ENCODE measurements around the gene PGBD5. TPM values are rescaled to one million over a fixed set of nuclear protein-coding genes. Genes with fewer than 3 reads are reported as not detected.

The PGBD5 gene
- total and polyA plus RNA-seq, 2 experiments from 2014 or later = 0.40 to 1.2 TPM

- no peak overlapping the region for H3K27ac ChIP-seq
- no peak overlapping the region for H3K4me3 ChIP-seq
- no peak for DNase-seq (ENCODE audit: low read depth in 1 of 2, low spot score in 1 of 2)
- no peaks in the 10 kb centered on the region for H3K36me3 ChIP-seq
- no peak for TF ChIP-seq CTCF (IDR thresholded peaks at IDR 0.05; ENCODE audit: low read depth, low read length)
- no peaks in the 10 kb centered on the region for H3K4me1 ChIP-seq (ENCODE audit: low read depth)
- no peaks in the 10 kb centered on the region for H3K27me3 ChIP-seq
- no peaks in the 10 kb centered on the region for H3K9me3 ChIP-seq (ENCODE audit: low read depth)
These were observed 69.0 kb downstream of the PGBD5 start for GRCh38 chr1:230356869-230357794.

- no peak for DNase-seq (ENCODE audit: low read depth in 1 of 2, low spot score in 1 of 2)
- no peak overlapping the region for H3K27ac ChIP-seq
- no peaks in the 10 kb centered on the region for H3K27me3 ChIP-seq
- no peak for TF ChIP-seq CTCF (IDR thresholded peaks at IDR 0.05; ENCODE audit: low read depth, low read length)
- H3K36me3 ChIP-seq = no peaks in the 10 kb centered on the region
- no peaks in the 10 kb centered on the region for H3K4me1 ChIP-seq (ENCODE audit: low read depth)
- no peaks in the 10 kb centered on the region for H3K9me3 ChIP-seq (ENCODE audit: low read depth)
- no peak overlapping the region for H3K4me3 ChIP-seq
These were observed 69.9 kb downstream of the PGBD5 start for GRCh38 chr1:230356190-230356589.

DNA sequence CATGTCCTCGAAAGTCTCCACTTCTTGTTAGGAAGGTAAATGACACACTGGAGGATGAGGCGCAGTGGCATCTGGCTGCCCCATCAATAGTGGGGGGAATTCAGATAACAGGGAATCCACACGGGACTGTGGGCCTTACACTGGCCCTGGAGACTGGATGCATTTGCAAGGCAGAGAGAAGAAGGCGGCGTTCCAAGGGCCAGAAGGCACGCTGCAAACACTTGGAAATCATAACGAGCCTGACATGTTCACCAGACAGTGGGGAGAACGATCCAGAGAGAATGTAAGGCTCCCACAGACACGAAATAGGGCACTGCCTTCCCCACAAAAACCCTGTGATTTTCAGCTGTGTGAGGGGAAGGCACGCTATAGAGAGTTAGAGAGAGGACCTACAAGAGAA lies 70.5 kb downstream of the PGBD5 start:
- Histone ChIP-seq H3K36me3 (no peaks in the 10 kb centered on the region), H3K9me3 (ENCODE audit: low read depth) (no peaks in the 10 kb centered on the region), H3K4me3 (no peak overlapping the region), H3K4me1 (ENCODE audit: low read depth) (no peaks in the 10 kb centered on the region), H3K27me3 (no peaks in the 10 kb centered on the region), H3K27ac (no peak overlapping the region)
- DNase-seq (ENCODE audit: low read depth in 1 of 2, low spot score in 1 of 2) = no peak
- TF ChIP-seq CTCF (IDR thresholded peaks at IDR 0.05; ENCODE audit: low read depth, low read length) = no peak

DNA sequence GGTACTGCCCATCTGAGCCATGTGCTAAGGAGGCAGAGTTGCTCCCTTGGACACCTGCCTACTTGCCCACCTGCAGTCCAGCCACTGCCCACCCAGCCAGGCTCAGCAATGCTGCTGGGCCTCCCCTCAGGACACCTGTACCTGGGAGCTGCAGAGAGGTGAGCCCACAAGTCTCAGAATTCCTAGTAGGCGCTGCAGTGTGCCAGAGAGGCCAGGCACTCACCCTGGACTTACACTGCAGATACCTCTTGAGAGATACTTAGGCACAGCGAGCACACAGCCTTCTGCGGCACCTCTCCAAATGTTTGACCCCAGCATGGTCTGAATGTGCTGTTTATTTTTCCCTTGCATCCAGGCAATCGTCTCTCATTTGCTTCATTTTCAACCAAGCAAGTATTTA lies 71.0 kb downstream of the PGBD5 start:
- Histone ChIP-seq H3K9me3 (ENCODE audit: low read depth) (no peaks in the 10 kb centered on the region), H3K36me3 (no peaks in the 10 kb centered on the region), H3K4me1 (ENCODE audit: low read depth) (no peaks in the 10 kb centered on the region), H3K27me3 (no peaks in the 10 kb centered on the region), H3K27ac (no peak overlapping the region), H3K4me3 (no peak overlapping the region)
- no peak for TF ChIP-seq CTCF (IDR thresholded peaks at IDR 0.05; ENCODE audit: low read depth, low read length)
- DNase-seq (ENCODE audit: low read depth in 1 of 2, low spot score in 1 of 2) = no peak

DNA sequence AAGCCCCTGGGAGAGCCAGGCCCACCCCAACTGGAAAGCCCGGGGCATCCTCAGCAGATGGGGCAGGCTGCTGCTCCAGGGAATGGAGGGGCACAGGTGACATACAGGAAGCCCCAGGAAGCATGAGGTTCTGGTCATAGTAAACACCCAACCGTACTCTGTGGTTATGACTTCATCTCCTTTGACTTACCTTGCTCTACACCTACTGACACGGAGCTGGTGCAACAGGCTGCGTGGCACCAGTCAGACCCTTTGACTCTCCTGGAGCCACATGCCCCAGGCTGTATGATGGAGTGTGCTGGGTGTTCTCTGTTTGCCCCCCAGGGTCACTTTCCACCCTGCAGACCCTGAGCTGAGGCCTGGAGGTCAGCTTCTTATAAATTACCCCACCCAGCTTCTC lies 72.1 kb downstream of the PGBD5 start:
- TF ChIP-seq CTCF (IDR thresholded peaks at IDR 0.05; ENCODE audit: low read depth, low read length) = no peak
- H3K27ac ChIP-seq = no peak overlapping the region

More for the DNA sequence above, 72.1 kb downstream of the PGBD5 start:
- H3K36me3 ChIP-seq = no peaks in the 10 kb centered on the region
- no peaks in the 10 kb centered on the region for H3K9me3 ChIP-seq (ENCODE audit: low read depth)
- no peaks in the 10 kb centered on the region for H3K27me3 ChIP-seq
- no peak for DNase-seq (ENCODE audit: low read depth in 1 of 2, low spot score in 1 of 2)
- H3K4me3 ChIP-seq = no peak overlapping the region
- H3K4me1 ChIP-seq (ENCODE audit: low read depth) = no peaks in the 10 kb centered on the region
